ENCODE measurements around the gene LYZL4.

DNA sequence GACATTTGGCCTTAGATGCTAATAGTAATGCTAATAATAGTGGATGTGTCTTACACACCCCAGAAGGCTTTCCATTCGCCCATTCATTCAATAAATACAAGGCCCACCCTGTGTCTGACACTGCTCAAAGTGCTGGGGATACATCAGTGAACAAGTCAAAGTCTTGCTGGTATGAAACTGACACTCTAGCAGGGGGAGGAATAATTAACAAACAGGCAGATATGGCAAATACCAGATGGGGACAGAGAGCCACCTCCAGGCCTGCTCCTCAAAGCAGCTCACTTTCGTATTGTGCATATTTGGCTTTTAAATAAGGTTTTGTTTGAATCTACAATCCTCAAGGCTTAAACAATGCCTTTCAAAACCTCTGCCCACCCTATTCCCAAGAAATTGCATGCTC, 28.3 kb upstream of the LYZL4 start:
- TF ChIP-seq CTCF (IDR thresholded peaks at IDR 0.05), result no peak
- no peak for TF ChIP-seq POLR2A (IDR thresholded peaks at IDR 0.05)
